GM12801 (cell line): Measurements from ENCODE around the gene TSPAN32.

Source experiments
- TF ChIP-seq, protein P1 (sequence below): IDR thresholded peaks from one replicate; pipeline ENCODE4 v1.5.1; 2011; ENCODE audit warnings: control low read depth; ENCODE audit not compliant: insufficient read length; ENCODE audit errors: extremely low read depth

TSPAN32 gene

DNA sequence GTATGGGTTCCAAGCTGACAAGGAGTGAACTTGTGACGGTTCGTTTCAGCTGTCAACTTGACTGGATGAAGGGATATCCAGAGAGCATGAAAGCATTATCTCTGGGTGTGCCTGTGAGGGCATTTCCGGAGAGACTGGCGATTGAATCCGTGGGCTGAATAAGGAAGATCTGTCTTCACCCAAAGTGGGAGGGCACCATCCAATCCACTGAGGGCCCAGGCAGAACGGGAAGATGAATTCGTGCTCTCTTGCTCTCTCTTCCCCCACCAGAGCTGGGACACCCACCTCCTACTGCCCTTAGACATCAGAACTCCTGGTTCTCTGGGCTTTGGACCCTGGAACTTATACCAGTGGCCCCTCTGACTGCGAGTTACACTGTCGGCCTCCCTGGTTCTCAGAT lies 59.8 kb downstream of the TSPAN32 start:
- TF ChIP-seq, protein P1, sequence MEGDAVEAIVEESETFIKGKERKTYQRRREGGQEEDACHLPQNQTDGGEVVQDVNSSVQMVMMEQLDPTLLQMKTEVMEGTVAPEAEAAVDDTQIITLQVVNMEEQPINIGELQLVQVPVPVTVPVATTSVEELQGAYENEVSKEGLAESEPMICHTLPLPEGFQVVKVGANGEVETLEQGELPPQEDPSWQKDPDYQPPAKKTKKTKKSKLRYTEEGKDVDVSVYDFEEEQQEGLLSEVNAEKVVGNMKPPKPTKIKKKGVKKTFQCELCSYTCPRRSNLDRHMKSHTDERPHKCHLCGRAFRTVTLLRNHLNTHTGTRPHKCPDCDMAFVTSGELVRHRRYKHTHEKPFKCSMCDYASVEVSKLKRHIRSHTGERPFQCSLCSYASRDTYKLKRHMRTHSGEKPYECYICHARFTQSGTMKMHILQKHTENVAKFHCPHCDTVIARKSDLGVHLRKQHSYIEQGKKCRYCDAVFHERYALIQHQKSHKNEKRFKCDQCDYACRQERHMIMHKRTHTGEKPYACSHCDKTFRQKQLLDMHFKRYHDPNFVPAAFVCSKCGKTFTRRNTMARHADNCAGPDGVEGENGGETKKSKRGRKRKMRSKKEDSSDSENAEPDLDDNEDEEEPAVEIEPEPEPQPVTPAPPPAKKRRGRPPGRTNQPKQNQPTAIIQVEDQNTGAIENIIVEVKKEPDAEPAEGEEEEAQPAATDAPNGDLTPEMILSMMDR, result no peak

DNA sequence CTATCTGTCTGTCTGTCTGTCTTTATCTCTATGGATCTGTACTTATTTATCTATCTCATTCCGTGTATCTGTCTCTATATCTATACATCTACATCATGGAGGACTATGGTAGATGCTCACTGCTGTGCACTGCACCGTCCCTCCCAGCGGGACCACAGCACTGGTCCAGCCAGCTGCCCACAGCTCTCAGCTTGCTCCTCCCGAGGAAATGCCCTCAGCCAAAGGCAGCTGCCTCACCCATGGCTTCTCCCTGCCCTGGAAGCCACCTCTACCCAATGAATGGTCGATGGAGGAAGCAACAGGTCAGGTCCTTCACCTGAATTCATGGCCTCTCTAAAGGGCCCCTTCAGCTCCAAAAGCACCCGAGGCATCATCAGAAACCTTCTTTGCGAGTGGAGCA lies 60.6 kb downstream of the TSPAN32 start:
- TF ChIP-seq, protein P1, result no peak

DNA sequence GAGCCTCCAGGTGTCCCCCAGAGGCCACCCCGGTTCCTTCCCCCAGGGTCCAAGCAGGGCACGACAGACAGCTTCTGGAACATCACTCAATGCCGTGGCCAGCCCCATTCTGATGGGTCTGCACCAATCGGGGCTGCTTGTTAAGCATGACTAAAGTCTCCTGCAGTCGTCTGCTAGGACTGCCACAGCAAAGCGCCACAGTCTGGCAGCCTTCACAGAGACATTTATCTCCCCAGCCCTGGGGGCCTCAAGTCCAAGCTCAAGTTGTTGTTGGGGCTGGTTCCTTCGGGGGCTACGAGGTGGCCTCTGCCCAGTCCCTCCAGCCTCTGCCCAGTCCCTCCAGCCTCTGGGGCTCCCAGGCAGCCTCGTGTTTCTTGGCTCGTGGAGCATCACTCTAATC lies 61.3 kb downstream of the TSPAN32 start:
- TF ChIP-seq, protein P1, result no peak

DNA sequence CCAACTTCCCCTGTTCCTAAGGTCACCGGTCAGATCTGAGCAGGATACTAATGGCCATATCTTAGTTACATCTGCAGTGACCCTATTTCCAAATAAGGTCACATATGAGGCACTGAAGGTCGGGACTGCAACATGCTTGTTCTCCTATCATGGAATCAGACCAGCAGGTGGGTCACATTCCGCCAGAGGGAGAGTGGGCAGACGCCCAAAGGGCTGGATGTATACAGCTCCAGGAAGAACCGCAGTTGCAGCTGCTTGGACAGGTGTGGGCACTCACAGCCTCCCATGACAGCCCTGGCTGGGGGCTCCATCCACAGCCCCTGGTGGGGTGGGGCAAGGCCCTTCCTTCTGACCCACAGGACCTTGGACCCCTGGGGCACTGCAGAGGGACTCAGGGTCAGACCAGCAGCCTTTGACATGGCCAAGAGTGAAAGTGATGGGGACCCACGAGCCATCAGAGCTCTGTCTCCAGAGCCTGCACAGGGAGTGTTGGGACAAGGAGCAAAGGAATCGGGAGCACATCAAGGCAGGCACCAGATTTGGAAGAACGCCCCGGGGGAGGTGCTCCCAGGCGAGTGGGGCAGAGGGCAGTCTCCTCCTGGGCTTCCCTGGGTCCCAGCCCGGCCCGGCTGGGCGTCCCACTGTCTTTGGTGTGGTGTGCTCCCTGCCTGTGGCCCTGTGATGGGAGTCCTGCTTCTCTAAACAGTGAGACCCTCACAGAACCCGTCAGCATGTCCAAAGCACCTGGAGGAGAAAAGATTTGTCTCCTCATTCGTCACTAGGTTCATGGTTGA lies 62.0 kb downstream of the TSPAN32 start:
- TF ChIP-seq, protein P1, result no peak

DNA sequence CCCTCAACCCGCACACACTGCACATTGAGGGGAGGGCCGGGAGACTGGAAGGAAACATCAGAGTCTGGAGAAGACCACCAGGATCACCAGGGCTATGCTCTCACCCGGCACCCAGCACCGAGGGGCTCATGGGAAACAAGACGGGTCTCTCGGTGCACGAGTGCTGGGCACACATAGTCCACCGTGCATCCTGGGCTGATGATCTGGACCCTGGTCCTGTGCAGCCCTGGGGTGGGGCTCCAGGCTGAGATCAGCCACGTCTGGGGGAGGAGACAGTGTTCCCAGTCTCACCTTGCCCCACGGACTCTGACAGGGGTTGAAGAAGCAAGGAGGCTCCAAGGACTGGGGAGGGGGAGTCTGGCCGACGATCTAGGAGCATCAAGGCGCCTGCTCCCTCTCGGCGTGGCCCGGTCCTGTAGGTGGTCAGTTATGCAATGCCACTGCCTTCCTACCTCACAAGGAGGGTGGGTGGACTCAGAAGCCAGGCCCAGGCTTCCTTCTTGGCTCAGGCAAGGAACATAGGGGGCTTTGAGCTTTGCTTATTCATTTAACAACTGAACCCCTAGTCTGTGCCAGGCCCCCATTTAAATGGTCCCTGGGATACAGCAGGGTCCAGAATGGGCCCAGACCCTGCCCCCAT lies 63.9 kb downstream of the TSPAN32 start:
- TF ChIP-seq, protein P1, result no peak

DNA sequence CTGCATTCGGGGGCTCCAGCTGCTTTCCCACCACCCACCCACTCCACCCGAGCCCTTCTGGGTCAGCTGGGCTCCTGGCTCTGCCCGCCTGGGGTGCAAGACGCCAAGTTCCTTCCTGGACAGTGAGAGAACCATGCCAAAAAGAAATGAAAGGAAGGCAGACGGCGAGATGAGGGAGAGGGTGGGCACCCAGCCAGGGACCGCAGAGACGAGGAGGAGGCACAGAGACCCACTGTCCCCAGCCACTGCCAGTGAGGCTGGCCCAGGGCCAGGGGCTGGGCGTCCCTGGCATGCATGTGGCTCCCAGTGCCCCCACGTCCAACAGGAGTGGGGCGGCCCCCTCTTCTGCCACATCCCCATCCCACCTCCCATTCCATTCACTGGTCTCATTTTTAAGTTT lies 64.5 kb downstream of the TSPAN32 start:
- TF ChIP-seq, protein P1, result no peak

DNA sequence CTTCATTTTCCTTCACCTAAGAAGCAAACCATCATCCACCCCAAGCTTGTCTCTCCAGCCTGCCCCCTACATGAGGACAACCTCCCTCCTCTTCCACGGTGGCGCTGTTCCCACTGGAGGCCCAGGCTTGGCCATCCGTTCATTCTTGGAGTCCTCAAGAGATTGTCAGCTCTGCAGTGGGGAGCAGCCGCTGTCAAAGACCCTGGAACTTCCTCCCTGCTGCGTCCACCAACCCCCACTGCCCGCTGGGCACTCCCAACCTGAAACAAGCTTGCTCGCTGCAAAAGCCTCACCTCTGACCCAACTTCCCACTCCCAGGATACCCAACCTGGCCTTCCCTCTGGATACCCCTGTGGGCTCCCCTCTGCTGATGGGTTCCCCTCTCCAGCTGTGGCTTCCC lies 64.9 kb downstream of the TSPAN32 start:
- TF ChIP-seq, protein P1, result no peak
